Mesangial cell (primary cell): ENCODE results near the gene MAP7D2. TPM values are rescaled to one million over a fixed set of nuclear protein-coding genes. Genes with fewer than 3 reads are reported as not detected.

Experiments
- total RNA-seq: library from RNA; depleted of rRNA; stranded (reverse); fragments of >200 nt; gene quantifications from 2 replicates; pipeline ENCODE4 v1.2.3, GENCODE V29; 2015

MAP7D2 gene
- total RNA-seq, result 0.65 and 1.6 TPM in 2 replicates

GRCh38 chrX:20116577-20117240 is at the start of gene MAP7D2:
Gene MAP7D2, minus strand, starts transcription at chrX:20116907. Its CDS starts 28 bp downstream, at chrX:20116879.

GRCh38 chrX:20141281-20142220 is 24.8 kb upstream of the MAP7D2 start, which contains the start of gene EIF1AX:
Gene EIF1AX, minus strand, starts transcription at chrX:20141838. Its CDS starts 198 bp downstream, at chrX:20141640.

GRCh38 chrX:19990556-19991349 is 126.0 kb downstream of the MAP7D2 start, which contains the start of gene BCLAF3:
Gene BCLAF3, minus strand, starts transcription at chrX:19991061. Its CDS starts 20,797 bp downstream, at chrX:19970264.

Other genes starting within 250 kb of the MAP7D2 start
- 10.8 and 20.7 TPM in 2 replicates for gene SH3KBP1, start 229.3 kb downstream of the MAP7D2 start, total RNA-seq
- gene BCLAF3, start 125.8 kb downstream of the MAP7D2 start, total RNA-seq, result 0.65 and 2.4 TPM in 2 replicates
- gene EIF1AX, start 24.9 kb upstream of the MAP7D2 start, total RNA-seq, result 16.9 and 29.2 TPM in 2 replicates
- gene RPS6KA3, start 150.0 kb upstream of the MAP7D2 start, total RNA-seq, result 18.1 and 23.7 TPM in 2 replicates